Kasumi-1 (cell line): Measurements from ENCODE around the gene LRRC45.
A peak's percentile ranks its signal among the peaks of the same experiment; 100 is the strongest.

Source experiments
- DNase-seq, 2 experiments: peaks; one replicate each; lab custom pipeline; 2025; lab: John Stamatoyannopoulos, UW

Gene LRRC45

DNA sequence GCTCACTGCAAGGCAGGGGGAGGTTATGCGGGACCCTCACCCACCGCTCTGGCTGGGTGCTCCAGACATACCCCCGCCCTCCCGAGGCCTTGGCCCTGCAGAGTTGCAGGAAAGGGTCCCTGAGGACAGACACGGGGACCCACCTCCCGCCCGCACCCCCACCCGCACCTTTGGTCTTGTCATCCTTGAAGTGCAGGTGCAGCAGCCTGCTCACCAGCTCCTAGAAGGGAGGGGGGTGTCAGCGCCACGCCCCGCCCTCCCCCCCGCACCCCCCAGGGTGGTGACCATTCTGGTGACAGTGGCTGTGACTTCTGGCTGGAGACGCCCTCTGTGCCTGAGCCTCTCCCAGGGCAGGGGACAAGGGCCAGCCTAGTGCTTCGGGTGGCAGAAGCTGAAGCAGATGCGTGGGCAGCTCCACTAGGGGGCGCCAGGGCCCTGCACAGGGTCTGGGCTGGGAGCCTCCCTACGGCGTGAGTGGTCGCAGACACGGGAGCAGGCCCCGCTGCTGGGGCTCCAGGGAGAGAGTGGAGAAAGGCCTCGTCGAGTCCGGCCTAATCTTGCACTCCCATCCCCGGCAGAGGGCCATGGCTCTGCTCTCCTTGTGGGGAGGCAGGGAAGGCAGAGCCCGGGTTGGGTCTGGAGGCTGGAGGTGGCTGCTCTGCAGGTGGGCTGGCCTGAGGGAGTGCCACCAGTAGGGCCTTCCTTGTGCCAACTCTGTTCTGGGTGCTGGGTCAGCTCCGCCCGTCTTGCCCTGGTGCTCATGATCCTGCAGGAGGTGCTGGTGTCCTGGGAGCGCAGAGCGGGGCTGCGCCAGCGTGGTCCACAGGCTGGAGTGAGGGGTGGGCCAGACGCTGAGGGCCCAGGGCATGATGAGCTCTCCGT lies 3.2 kb upstream of the LRRC45 start:
- peak; percentile 65 to 75 for DNase-seq

- no peak for DNase-seq
Measured at GRCh38 chr17:82020572-82021106, 2.5 kb upstream of the LRRC45 start.

GRCh38 chr17:82021107-82021899 lies 1.8 kb upstream of the LRRC45 start:
- DNase-seq, result peak; percentile 74 to 76

GRCh38 chr17:82021900-82022309 lies 1.2 kb upstream of the LRRC45 start:
- peak in 1 of 2 experiments; percentile 37 for DNase-seq

DNA sequence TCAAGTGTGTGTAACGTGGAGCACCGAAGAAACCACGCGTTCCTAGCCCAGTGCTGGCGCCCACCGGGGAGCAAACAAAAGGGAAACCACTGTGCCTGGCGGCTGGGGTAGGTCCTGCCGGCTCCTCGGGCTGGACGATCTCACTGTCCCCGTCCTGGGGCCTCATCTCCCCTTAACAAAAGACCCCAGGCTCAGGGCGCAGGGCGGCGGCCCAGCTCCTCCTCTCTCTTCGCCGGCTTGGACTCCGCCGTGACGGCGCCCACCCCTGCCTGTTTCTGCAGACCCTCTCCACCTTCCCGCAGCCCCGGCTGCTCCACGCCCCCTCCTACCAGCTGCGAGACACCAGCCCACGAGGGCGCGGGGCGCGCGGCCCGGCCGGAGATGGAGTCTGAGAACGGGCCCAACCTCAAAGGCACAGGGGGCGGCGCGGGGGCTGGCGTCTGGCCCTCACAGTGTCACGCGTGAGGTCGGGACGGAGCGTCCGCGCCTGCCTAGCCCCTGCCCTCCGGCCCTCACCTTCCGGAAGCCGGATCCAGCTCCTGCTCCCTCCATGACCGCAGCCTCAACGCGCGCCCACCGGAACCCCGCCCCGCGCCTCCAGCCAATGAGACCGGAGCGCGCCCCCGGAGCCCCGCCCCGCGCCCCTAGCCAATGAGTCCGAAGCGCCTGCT lies 660 bp upstream of the LRRC45 start, which contains the start of gene CENPX:
Gene CENPX (minus strand): TSS at position 569 of the 671 bp plus-strand sequence. CDS start 17 bp downstream, at position 552.
- no peak for DNase-seq

GRCh38 chr17:82023447-82024241 lies 539 bp downstream of the LRRC45 start:
- peak; percentile 48 to 52 for DNase-seq

DNA sequence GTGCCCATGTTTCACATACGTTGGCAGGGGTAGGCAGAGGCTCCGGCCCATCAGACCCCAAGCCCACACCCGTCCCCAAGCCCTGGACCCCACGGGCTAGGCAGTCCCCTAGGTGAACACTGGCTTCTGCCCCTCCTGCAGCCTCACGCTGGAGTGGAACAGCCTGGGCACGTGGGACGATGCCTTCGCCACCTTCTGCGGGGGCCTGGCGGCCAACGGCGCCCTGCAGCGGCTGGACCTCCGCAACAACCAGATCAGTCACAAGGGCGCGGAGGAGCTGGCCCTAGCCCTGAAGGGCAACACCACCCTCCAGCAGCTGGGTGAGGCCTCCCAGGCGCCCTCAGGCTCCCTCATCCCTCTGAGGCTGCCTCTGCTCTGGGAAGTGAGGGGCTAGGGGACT lies 1.8 kb downstream of the LRRC45 start:
- DNase-seq, result no peak

DNA sequence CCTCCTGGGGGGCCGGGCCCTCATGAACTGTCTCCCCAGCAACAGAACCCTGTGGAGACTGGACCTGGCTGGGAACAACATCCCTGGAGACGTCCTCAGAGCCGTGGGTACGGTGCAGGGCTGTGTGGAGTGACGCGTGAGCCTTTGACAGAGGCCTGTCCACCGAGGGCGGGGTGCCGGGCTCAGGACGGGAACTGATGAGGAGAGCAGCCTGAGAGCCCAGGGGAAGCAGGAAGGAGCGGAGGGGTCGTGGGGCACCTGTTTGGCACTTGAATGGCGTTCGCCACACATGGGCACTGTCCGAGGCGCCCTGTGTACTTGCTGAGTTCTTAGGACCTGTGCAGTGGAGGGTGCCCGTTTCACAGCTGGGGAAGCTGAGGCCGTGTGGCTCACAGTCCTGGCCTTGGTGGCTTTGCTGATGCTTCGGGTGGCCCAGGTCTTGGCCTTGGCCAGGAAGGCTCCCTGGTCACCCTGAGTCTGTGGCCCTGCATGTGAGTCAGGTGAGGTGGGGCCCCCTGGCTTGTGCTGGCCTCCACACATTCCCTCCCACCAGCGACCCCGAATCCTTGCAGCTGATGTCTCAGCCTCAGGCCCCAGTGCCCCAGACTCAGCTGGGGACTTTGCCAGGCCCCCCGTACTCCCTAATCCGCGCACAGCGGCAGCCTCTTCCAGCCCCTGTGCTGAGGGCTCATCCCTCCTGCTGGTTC lies 2.4 kb downstream of the LRRC45 start:
- no peak for DNase-seq

GRCh38 chr17:82028246-82028645 lies 5.1 kb downstream of the LRRC45 start:
- DNase-seq, result no peak

- DNase-seq, result no peak
Measured at GRCh38 chr17:82028966-82029365, 5.9 kb downstream of the LRRC45 start.

DNA sequence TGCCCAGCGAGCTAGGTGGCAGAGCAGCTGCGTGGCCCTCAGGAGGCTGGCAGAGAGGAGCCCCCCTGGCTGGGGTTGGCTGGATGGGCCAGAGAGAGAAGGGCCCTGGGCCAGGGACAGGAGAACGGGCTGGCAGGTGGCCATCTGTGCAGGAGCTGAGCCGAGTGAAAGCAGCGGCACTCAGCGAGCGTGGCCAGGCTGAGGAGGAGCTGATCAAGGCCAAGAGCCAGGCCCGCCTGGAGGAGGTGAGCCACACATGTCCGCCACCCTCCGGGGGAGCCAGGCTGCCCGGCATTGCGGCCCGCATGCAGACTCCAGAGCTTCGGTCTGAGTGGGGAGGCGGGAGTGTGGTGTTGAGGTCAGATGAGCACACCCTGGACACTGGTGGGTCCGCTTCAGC lies 6.3 kb downstream of the LRRC45 start:
- no peak for DNase-seq

DNA sequence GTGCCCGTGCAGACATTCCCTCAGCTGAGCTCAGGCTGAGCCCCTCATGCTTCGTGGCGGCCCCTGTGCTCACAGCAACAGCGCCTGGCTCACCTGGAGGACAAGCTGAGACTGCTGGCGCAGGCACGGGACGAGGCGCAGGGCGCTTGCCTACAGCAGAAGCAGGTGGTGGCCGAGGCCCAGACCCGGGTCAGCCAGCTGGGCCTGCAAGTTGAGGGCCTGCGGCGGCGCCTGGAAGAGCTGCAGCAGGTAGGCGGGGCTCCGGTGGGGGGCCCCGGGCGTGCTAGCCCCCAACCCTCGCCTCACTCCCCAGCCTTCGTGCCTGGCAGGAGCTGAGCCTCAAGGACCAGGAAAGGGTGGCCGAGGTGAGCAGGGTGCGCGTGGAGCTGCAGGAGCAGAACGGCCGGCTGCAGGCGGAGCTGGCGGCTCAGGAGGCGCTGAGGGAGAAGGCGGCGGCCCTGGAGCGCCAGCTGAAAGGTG lies 6.9 kb downstream of the LRRC45 start:
- DNase-seq, result peak in 1 of 2 experiments; percentile 55

- DNase-seq, result peak; percentile 87 to 88
Measured at GRCh38 chr17:82030470-82031302, 7.6 kb downstream of the LRRC45 start.

- peak; percentile 35 to 39 for DNase-seq
Measured at GRCh38 chr17:82031303-82031884, 8.3 kb downstream of the LRRC45 start, which contains the start of gene RAC3. Gene RAC3 (plus strand): TSS chr17:82031678. CDS start chr17:82031762, 84 bp downstream.

- no peak for DNase-seq
Measured at GRCh38 chr17:82031885-82032627, 9.0 kb downstream of the LRRC45 start.

GRCh38 chr17:82033359-82034085 lies 10.4 kb downstream of the LRRC45 start:
- no peak for DNase-seq

GRCh38 chr17:82034371-82035011 lies 11.4 kb downstream of the LRRC45 start:
- no peak for DNase-seq
